ENCODE measurements around the gene PRLR. TPM values are rescaled to one million over a fixed set of nuclear protein-coding genes. Genes with fewer than 3 reads are reported as not detected.

PRLR gene
- total and polyA plus RNA-seq, 10 of the 15 experiments (the other 5 are each of a cell fraction or from before 2014, with no cell fraction given): 0.03 to 8.1 (median 0.20) TPM

DNA sequence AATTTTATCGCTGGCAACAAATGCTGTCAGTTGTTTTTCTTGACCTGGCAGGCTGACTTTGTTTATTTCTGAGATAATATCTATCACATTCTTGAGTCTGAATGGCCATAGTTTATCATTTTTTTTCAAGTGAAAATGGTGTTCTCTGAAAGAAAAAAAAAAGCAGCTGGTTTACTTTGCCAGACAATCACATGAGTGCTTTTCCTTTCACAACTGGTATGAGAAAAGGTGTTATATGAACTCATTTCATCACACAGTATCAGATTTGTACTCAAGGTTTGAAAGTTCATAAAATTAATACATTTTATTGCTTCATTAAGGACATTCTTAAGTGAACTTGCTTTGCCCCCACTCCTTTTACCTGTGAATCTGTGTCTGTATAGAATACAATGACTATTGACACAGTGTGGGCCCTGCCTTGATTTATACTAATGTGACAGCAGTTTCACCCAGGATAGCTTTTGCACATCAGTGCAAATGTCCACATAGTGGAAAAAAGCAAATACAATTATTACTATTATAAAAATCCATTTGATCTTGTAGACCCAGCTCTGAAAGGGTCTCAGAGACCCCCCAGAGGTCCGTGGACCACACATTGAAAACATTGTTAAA, 33.1 kb upstream of the PRLR start:
- no peaks in the 10 kb centered on the region for H4K20me1 ChIP-seq (ENCODE audit: control insufficient read depth, insufficient read depth)
- no peaks in the 10 kb centered on the region for H3K27me3 ChIP-seq (replicated peaks in 1 of 2; ENCODE audit: control insufficient read depth in 2 of 2, insufficient read depth in 2 of 2, low read length in 1 of 2)
- FAIRE-seq (no peak), DNase-seq (ENCODE audit: low read depth, low spot score) (no peak), ATAC-seq (peak; percentile 68)
- ChIA-PET SMC1A (ENCODE audit: uncharacterized antibody, unreplicated experiment) (interaction anchor here (0.6 to 4.9 kb wide), 17 partner anchors 8 to 740 kb away, joined by 3 to 39 read pairs (median 4); partner anchors contain the start of gene PRLR), CTCF (interaction anchor here (0.6 to 2.9 kb wide), 9 partner anchors 9 to 594 kb away, joined by 3 to 14 read pairs (median 3); partner anchors contain the start of gene PRLR), POLR2A (interaction anchor here (0.6 to 1.4 kb wide), 7 partner anchors 9 to 178 kb away, joined by 3 to 5 read pairs (median 4); no protein-coding TSS in a partner anchor), RAD21 (ENCODE audit: unreplicated experiment) (interaction anchor here (0.8 to 2.7 kb wide), 14 partner anchors 9 to 254 kb away, joined by 3 to 13 read pairs (median 4); partner anchors contain the start of gene PRLR)
- 13% methylated on average over 2 of the region's 2 CpGs for WGBS (ENCODE audit: insufficient coverage, insufficient replicate concordance, low lambda C conversion rate, missing lambda C conversion rate)
- no peak overlapping the region for H2AFZ ChIP-seq (ENCODE audit: control insufficient read depth, low read depth, low read length)
- H3K4me2 ChIP-seq (ENCODE audit: control insufficient read depth, insufficient read depth): no peak overlapping the region
- in situ Hi-C loops (cut with MboI) (no loop called here), intact Hi-C loops (cut with micrococcal nuclease; ENCODE audit: unreplicated experiment) (no loop called here)
- no peaks in the 10 kb centered on the region for H3K4me1 ChIP-seq (ENCODE audit: control insufficient read depth, insufficient read depth, low read length)
- no peaks in the 10 kb centered on the region for H3K36me3 ChIP-seq (ENCODE audit: control insufficient read depth in 2 of 2, insufficient read depth in 2 of 2, low read length in 1 of 2)
- H3K79me2 ChIP-seq (ENCODE audit: control insufficient read depth, insufficient read depth, low read length): no peaks in the 10 kb centered on the region
- no peak overlapping the region for H3K27ac ChIP-seq (ENCODE audit: control insufficient read depth, insufficient read depth)
- TF ChIP-seq, protein P1, sequence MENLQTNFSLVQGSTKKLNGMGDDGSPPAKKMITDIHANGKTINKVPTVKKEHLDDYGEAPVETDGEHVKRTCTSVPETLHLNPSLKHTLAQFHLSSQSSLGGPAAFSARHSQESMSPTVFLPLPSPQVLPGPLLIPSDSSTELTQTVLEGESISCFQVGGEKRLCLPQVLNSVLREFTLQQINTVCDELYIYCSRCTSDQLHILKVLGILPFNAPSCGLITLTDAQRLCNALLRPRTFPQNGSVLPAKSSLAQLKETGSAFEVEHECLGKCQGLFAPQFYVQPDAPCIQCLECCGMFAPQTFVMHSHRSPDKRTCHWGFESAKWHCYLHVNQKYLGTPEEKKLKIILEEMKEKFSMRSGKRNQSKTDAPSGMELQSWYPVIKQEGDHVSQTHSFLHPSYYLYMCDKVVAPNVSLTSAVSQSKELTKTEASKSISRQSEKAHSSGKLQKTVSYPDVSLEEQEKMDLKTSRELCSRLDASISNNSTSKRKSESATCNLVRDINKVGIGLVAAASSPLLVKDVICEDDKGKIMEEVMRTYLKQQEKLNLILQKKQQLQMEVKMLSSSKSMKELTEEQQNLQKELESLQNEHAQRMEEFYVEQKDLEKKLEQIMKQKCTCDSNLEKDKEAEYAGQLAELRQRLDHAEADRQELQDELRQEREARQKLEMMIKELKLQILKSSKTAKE (IDR thresholded peaks at IDR 0.05; ENCODE audit: low read depth, poor library complexity, severe bottlenecking): peak; percentile 15
- TF ChIP-seq ZNF384 (IDR thresholded peaks at IDR 0.05; ENCODE audit: borderline replicate concordance, low read depth, low read length) (peak; percentile 80; the same call in 1 of the 2 replicates), RAD21 (IDR thresholded peaks at IDR 0.05; ENCODE audit: insufficient read depth, low read depth, low read length) (no peak)
- BruUV-seq (replicated peaks): no TSS peak
- H3K4me3 ChIP-seq: no peak overlapping the region
- H3K9me3 ChIP-seq (replicated peaks; ENCODE audit: control insufficient read depth, insufficient read depth, low read length): peaks cover 2% of the 10 kb centered on the region; the same call in 1 of the 3 replicates
- no peak overlapping the region for H3K9ac ChIP-seq (ENCODE audit: control insufficient read depth, insufficient read depth, low read length)
